HG03139 (cell line): ENCODE data around the gene PREB.

Experiments
- ATAC-seq: cut with Tn5 transposase; IDR thresholded peaks from one replicate; pipeline ENCODE4 v1.9.1; 2021; ENCODE audit not compliant: unreplicated experiment

Gene PREB

DNA sequence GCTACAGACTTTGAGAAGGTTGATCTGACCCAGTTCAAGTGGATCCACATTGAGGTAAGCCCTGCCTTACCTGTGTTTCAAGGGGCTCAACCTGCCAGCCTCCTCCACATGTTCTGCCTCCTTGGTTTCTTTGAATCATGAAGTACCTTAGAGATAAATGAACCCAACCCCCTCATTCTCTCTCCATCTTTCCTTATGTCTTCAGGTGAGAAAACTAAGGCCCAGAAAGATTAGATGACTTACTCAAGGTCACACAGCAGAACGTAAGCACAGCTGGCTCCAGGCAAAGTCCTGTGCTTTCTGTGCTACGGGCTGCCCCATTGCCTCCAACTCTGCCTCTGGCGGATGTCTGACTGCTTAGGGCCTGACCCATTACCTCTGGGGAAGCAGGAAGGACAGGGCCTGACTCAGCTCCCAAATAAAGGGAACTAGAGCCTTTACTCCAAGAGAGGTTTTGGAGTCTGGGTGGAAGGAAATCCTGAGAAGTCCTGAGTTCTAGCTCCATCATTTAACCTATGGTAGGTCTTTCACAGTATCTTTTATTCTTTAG lies 37.6 kb downstream of the PREB start:
- no peak for ATAC-seq

DNA sequence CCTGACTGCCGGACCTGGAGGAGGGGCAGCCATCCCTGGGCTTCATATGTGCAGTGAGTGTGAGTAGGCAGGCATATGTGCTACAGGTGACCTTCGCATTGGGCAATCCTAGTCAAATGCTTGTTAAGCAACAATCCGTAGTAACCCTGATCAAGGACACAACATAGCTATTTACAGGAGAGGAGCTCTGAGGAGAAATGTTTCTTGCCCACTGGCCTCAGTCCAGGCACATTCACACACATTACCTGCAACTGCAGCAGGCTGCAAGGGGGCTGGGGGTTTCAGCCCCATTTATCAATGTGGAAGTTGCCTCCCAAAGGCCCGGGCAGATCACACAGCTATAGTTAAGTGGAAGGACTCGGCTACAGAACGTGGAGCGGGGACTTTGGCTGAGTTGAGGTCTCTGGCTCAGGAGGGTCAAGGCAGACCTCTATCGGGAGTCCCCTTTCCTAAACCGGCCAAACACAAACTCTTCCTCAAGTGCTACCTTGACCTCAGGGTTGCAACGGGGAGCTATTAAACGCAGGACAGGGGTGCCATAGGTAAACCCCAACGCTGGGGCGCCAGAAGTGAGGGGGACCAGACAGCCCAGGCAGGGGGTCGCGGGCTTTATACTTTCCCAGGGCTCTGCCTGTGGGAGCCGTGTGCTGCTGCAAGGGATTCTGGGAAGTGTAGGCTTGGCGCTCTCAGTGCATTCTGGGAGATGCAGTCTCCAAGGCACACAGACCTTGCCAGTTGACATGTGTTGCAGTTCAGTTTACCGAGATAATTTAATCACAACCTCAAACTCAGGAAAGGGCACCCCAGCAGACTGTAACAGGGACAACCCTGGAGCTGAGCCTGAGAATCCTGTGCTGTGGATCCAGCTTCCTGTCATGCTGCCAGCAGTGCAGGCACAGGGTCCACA lies 38.4 kb downstream of the PREB start:
- no peak for ATAC-seq

DNA sequence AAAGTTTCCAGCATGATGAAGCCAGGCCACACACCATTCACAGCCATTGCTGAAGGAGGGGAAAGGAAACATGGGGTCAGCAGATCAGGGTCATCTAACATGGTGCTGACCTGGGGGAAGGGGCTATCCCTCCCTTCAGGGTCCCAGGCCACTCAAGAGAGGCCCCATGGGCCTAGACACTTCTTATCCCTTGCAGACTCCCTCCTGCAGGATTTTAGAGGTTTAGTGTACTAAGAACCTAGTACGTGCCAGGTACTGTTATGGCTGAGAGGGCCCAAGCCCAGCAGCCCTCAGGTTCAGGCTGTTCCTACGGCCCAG lies 39.0 kb downstream of the PREB start:
- no peak for ATAC-seq

DNA sequence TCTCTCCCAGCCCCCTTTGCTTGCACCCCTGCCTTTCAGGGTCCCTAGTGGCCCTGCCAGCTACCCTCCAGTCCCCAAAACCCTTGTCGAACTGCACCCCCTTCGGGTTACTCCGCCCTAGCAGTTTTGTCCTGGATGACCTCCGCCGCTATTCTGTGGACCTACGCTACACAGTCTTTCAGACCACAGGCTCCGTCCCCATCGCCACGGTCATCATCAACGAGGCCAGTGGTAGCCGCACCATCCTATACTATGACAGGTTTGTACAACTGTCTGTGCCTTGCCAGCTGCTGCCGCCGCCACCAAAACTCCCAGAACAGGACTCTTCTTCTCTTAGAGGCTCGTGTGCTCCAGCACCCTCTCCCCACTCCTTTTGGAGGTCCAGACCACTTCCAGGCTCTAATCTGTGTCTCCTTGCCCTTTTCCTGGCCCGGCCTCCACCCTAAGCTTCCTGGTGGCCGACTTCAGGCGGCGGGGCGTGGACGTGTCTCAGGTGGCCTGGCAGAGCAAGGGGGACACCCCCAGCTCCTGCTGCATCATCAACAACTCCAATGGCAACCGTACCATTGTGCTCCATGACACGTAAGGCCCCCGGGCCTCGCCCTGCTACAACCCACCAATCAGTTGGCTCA lies 40.0 kb downstream of the PREB start:
- no peak for ATAC-seq

- no peak for ATAC-seq
These were observed 40.7 kb downstream of the PREB start for GRCh38 chr2:27093430-27094352.

DNA sequence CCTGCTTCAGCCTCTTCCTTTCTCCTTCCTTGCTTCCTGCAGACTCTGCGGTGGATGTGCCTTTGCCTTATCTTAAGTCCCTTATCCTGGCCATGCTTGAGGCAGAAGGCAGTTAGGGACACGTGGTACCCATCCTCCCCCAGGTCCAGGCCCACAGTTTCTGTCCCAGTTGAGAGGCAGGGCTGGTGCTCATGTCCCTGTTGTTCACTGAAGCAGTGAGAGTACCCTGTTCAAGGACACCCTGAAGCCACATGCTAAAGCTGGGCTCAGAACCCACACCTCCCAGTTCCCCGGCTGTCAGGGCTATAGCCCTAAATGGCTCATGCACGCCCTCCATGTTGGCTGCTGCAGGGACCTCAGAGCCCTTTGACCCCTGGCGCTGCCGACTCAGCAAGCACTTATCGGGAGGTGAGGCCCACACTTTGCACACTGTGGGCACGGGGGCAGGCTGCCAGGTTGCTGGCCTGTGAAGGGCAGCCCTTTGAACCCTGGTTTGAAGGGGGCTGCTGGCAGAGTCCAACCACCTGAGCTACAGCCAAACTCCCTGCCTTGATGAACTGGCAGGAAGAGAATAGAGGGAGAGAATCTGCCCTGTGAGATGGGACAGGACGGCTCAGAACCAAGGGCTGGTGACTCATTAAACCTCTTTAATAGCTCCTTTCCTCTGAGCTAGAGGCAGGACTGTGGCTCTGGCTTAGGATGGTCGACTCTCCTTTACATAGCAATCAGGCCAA lies 41.6 kb downstream of the PREB start:
- no peak for ATAC-seq

- no peak for ATAC-seq
These were observed 42.4 kb downstream of the PREB start for GRCh38 chr2:27091746-27092695.

GRCh38 chr2:27089111-27089954 lies 45.1 kb downstream of the PREB start:
- no peak for ATAC-seq

- no peak for ATAC-seq
These were observed 45.8 kb downstream of the PREB start for GRCh38 chr2:27088634-27089033.

GRCh38 chr2:27087823-27088410 lies 46.5 kb downstream of the PREB start:
- ATAC-seq, result no peak

DNA sequence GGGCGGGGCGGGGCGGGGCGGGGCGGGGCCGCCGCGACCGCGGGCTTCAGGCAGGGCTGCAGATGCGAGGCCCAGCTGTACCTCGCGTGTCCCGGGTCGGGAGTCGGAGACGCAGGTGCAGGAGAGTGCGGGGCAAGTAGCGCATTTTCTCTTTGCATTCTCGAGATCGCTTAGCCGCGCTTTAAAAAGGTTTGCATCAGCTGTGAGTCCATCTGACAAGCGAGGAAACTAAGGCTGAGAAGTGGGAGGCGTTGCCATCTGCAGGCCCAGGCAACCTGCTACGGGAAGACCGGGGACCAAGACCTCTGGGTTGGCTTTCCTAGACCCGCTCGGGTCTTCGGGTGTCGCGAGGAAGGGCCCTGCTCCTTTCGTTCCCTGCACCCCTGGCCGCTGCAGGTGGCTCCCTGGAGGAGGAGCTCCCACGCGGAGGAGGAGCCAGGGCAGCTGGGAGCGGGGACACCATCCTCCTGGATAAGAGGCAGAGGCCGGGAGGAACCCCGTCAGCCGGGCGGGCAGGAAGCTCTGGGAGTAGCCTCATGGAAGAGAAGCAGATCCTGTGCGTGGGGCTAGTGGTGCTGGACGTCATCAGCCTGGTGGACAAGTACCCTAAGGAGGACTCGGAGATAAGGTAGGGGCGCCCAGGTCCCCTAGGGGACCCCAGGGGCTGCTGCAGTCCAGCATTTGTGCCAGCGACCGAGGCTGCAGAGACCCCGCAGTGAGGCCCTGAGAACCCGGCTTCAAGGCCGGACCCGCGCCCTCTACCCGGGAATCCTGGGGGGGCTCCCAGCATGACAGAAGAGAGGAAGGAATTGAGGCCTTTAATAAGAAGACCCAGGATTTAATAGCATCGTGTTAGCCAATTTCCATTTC lies 47.5 kb downstream of the PREB start, which contains the start of gene KHK:
KHK (plus strand) TSS at position 49 of the 870 bp plus-strand sequence; CDS start at position 537, 488 bp downstream.
- no peak for ATAC-seq

- peak; percentile 80 for ATAC-seq
These were observed 48.2 kb downstream of the PREB start for GRCh38 chr2:27086090-27086723.

DNA sequence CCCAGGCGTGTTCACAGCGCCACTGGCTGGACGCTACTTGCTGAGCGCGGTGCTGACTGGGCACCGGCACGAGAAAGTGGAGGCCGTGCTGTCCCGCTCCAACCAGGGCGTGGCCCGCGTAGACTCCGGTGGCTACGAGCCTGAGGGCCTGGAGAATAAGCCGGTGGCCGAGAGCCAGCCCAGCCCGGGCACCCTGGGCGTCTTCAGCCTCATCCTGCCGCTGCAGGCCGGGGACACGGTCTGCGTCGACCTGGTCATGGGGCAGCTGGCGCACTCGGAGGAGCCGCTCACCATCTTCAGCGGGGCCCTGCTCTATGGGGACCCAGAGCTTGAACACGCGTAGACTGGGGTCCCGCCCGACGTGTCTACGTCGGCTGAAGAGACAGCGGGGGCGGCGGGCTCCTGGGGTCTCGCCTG lies 48.8 kb downstream of the PREB start:
- ATAC-seq, result peak; percentile 3

- no peak for ATAC-seq
These were observed 49.3 kb downstream of the PREB start for GRCh38 chr2:27085062-27085672.

DNA sequence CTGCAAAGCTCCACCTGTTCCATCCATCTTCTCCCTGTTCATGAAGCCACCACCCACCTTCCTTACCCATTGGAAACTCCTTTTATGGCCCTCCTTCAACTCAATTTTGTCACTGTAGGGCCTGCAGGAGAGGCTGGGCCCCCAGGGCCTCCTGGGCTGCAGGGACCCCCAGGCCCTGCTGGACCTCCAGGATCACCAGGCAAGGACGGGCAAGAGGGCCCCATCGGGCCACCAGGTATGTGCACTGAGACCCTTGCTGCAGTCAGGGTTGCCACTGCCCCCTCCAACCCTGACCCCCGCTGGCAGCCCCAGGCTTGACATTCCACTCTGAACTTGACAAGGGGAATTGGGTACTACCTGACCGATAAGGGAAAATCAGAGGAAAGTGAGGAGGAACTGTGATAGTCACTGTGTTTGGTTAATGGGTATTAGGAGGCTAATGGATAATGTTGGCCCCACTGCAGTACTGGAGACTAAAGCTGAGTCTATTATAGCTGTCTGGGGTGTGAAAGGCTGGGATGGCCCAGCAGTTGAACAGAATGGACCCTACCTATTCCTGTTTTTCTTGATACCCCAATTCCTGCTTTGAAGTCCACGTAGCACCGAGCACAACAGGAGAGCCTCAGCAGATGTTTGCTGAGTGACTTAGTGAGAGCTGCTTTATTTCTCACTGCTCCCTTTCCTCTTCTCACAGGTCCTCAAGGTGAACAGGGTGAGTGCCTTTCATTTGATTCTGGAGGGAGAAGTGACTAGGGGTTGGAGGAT lies 50.0 kb downstream of the PREB start:
- ATAC-seq, result no peak
